ENCODE data around the gene CASKIN2.

The CASKIN2 gene

GRCh38 chr17:75515496-75516254, at the start of gene CASKIN2:
CASKIN2 (minus strand) TSS chr17:75515537; CDS start chr17:75513804, 1,733 bp downstream.
- Mint-ChIP-seq H3K4me3 (peak within 1 kb of the TSS; percentile 79), H3K9me3 (no peaks in the 10 kb centered on the region), H3K36me3 (ENCODE audit: low read depth) (peaks cover 28% of the 10 kb centered on the region), H3K27ac (peak within 1 kb of the TSS; percentile 44), H3K27me3 (peaks cover 3% of the 10 kb centered on the region), H3K4me1 (ENCODE audit: low read depth) (peaks cover 26% of the 10 kb centered on the region)
- peak; percentile 93 for DNase-seq

GRCh38 chr17:75565066-75565465, 49.7 kb upstream of the CASKIN2 start:
- Mint-ChIP-seq H3K9me3 (no peaks in the 10 kb centered on the region), H3K27me3 (no peaks in the 10 kb centered on the region), H3K4me3 (no peak overlapping the region), H3K27ac (no peak overlapping the region), H3K36me3 (ENCODE audit: low read depth) (peaks cover 10% of the 10 kb centered on the region), H3K4me1 (ENCODE audit: low read depth) (no peaks in the 10 kb centered on the region)
- DNase-seq, result no peak

GRCh38 chr17:75564195-75564594, 48.9 kb upstream of the CASKIN2 start:
- no peaks in the 10 kb centered on the region for H3K27me3 Mint-ChIP-seq
- H3K27ac Mint-ChIP-seq, result no peak overlapping the region
- H3K4me3 Mint-ChIP-seq, result no peak overlapping the region
- H3K9me3 Mint-ChIP-seq, result no peaks in the 10 kb centered on the region
- no peaks in the 10 kb centered on the region for H3K4me1 Mint-ChIP-seq (ENCODE audit: low read depth)
- DNase-seq, result no peak
- H3K36me3 Mint-ChIP-seq (ENCODE audit: low read depth), result peaks cover 10% of the 10 kb centered on the region

GRCh38 chr17:75563063-75563758, 47.9 kb upstream of the CASKIN2 start:
- no peaks in the 10 kb centered on the region for H3K9me3 Mint-ChIP-seq
- H3K27me3 Mint-ChIP-seq, result no peaks in the 10 kb centered on the region
- no peak overlapping the region for H3K27ac Mint-ChIP-seq
- no peak for DNase-seq
- peaks cover 14% of the 10 kb centered on the region for H3K36me3 Mint-ChIP-seq (ENCODE audit: low read depth)
- H3K4me3 Mint-ChIP-seq, result no peak overlapping the region
- H3K4me1 Mint-ChIP-seq (ENCODE audit: low read depth), result no peaks in the 10 kb centered on the region

DNA sequence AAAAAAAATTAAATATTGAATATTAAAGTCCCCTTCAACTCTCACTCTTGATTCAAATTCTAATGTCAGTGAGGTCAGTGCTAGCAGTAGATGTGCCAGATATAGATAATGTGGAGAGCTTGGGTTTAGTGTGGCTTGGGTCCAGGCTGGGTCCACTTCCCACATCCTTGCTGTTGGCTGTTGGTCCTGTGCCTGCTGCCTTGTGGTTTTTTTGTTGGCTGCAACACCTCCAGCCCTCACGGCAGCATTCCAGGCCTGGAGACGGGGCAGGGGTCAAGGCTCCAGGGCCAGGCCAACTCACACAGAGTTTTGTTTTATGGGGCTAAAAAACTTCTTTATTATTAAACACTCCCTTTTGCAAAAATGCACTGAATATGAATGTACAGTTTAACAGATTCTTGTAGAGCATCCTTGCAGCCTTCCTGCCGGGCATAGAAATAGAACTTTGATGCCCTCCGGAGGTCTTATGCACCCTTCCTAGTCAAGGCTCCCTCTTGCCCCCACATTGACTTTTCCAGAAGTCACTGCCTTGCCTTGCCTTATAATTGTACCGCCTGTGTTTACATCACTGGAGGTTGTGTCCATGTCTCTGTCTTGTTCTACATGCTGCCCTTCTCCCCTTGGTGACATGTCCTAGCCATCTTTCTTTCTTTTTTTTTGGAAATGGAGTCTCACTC, 46.7 kb upstream of the CASKIN2 start:
- peaks cover 14% of the 10 kb centered on the region for H3K36me3 Mint-ChIP-seq (ENCODE audit: low read depth)
- no peaks in the 10 kb centered on the region for H3K9me3 Mint-ChIP-seq
- peak overlapping the region; percentile 13 for H3K27ac Mint-ChIP-seq

DNA sequence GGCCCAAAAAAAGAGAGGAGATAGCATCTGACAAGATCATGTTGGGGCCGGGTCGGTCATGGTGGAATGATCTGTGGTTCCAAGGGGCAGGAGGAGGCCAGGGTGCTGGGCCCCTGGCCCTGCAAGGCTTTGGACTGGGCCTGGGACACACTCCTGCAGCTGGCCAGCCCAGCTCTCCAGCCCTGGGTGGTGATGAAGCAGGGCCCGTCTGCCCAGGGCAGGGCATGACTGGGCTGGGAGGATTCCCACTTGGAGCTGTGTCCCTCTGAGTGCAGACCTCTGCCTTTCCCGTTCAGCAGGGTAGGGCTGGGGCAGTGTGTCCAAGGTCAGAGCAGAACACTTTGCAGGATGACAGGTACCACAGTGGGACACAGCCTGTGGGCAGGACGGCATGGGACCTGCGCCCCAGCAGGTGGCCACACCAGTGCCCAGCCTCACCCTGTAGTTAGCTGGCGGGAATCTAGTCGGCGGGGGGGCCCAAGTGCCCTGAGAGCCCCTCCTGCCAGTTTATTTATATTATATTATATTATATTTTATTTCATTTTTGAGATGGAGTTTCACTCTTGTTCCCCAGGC, 44.7 kb upstream of the CASKIN2 start:
- Mint-ChIP-seq H3K36me3 (ENCODE audit: low read depth) (peaks cover 14% of the 10 kb centered on the region), H3K4me3 (no peak overlapping the region), H3K9me3 (no peaks in the 10 kb centered on the region), H3K4me1 (ENCODE audit: low read depth) (no peaks in the 10 kb centered on the region), H3K27ac (no peak overlapping the region), H3K27me3 (no peaks in the 10 kb centered on the region)
- no peak for DNase-seq

More for the DNA sequence above, 46.7 kb upstream of the CASKIN2 start:
- no peak overlapping the region for H3K4me3 Mint-ChIP-seq
- DNase-seq, result no peak
- H3K27me3 Mint-ChIP-seq, result no peaks in the 10 kb centered on the region
- no peaks in the 10 kb centered on the region for H3K4me1 Mint-ChIP-seq (ENCODE audit: low read depth)

DNA sequence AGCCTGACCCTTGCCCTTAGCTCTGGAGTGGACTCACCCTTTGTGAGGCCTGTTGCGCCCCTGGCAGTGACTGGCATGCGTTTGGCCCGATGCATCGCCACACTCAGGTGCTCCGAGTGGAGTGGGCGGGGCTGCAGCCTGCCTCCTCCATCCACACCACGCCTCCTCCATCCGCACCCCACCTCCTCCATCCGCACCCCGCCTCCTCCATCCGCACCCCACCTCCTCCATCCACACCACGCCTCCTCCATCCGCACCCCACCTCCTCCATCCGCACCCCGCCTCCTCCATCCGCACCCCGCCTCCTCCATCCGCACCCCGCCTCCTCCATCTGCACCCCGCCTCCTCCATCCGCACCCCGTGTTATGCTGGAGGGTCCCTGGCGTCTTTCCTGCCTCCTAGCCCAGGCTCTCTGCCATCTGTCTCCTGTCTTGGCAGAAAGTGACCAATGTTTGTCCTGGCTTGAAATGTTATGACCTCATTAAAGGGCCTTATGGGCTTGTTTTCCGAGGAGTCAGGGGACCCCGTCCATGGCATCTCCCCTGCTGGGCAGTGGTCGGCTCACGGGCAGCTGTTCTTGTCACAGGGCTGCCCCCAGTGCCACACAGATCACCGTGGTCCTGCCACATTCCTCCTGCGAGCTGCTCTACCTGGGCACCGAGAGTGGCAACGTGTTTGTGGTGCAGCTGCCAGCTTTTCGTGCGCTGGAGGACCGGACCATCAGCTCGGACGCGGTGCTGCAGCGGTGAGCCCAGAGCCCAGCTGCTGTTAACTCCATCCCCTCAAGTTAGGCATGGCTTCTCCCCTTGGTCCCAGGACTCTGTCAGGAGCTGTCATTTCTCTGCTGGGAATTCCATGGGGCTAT, 43.6 kb upstream of the CASKIN2 start:
- no peaks in the 10 kb centered on the region for H3K9me3 Mint-ChIP-seq
- peaks cover 10% of the 10 kb centered on the region for H3K36me3 Mint-ChIP-seq (ENCODE audit: low read depth)
- H3K4me3 Mint-ChIP-seq, result no peak overlapping the region
- H3K27ac Mint-ChIP-seq, result no peak overlapping the region
- no peaks in the 10 kb centered on the region for H3K27me3 Mint-ChIP-seq
- no peaks in the 10 kb centered on the region for H3K4me1 Mint-ChIP-seq (ENCODE audit: low read depth)
- DNase-seq, result no peak

DNA sequence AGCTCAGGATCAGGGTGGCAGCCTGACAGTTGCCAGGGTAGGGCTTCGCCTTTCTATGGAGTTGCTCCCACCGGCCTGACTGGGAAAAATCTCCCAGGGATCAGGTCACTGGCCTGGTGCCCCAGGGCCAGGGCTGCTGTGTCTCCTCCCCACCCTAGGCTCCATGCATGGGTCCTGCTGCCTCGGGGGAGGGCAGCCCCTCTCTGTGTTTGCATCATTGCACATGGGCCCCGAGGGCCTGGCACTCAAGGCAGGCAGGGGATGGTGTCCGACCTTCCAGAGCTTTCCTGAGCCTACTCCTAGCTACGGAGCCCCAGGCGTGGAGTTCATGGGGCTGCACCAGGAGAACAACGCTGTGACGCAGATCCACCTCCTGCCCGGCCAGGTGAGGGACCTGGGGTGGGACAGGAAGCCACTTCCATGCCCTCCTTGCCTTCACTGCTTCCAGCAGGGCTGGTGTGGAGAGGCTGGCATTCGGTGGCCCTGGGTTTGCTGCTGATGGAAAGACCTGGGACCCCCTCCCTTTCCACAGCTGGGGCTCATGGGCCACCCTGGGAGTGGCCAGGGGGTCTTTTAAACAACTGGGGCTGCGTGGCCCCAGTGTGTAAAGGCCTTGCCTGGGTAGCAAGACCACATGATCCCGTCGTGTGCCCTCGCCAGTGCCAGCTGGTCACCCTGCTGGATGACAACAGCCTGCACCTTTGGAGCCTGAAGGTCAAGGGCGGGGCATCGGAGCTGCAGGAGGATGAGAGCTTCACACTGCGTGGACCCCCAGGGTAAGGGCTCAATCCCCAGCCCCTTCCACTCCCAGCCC, 42.7 kb upstream of the CASKIN2 start:
- H3K4me3 Mint-ChIP-seq, result no peak overlapping the region
- no peak for DNase-seq
- H3K36me3 Mint-ChIP-seq (ENCODE audit: low read depth), result peaks cover 4% of the 10 kb centered on the region
- no peak overlapping the region for H3K27ac Mint-ChIP-seq
- no peaks in the 10 kb centered on the region for H3K27me3 Mint-ChIP-seq
- no peaks in the 10 kb centered on the region for H3K9me3 Mint-ChIP-seq
- no peaks in the 10 kb centered on the region for H3K4me1 Mint-ChIP-seq (ENCODE audit: low read depth)

DNA sequence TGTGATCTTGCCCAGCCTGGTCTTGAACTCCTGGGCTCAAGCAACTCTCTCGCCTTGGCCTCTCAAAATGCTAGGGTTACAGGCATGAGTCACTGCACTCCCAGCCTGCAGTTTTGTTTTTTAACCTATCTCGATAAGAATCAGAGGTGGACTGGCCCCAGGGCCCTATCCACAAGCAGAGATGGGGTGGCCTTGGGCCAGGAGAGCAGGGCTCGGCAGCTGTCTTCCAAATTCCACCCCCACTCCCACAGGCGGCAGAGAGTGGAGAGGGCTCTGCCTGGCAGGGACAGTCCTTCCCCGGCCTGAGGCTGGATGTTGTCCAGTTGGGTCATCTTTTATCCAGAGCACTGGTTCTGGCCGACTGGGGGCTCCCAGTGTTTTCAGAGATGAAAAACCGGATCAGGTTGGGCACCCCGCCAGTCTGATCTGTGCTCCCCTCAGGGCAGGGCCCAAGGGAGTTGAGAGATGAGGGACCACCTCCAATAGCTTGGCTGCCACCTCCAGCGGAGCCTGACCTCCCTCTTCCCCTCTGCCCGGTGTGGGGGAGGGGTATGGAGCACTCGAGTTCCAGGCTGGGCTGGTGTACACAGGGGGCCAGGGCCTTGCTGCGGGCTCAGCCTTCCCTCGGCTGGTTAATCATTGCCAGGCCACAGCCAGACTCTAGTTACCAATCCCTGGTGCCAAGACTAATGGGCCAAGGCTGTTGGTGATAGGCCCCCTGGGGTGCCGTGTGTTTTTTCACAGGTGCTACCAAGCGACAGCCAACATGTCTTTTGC, 41.9 kb upstream of the CASKIN2 start:
- peaks cover 4% of the 10 kb centered on the region for H3K36me3 Mint-ChIP-seq (ENCODE audit: low read depth)
- DNase-seq, result no peak
- H3K27me3 Mint-ChIP-seq, result no peaks in the 10 kb centered on the region
- H3K4me3 Mint-ChIP-seq, result no peak overlapping the region
- H3K4me1 Mint-ChIP-seq (ENCODE audit: low read depth), result no peaks in the 10 kb centered on the region
- H3K27ac Mint-ChIP-seq, result no peak overlapping the region
- H3K9me3 Mint-ChIP-seq, result no peaks in the 10 kb centered on the region

- Mint-ChIP-seq H3K27me3 (no peaks in the 10 kb centered on the region), H3K27ac (no peak overlapping the region), H3K4me1 (ENCODE audit: low read depth) (no peaks in the 10 kb centered on the region), H3K4me3 (no peak overlapping the region), H3K9me3 (no peaks in the 10 kb centered on the region), H3K36me3 (ENCODE audit: low read depth) (peaks cover 4% of the 10 kb centered on the region)
- no peak for DNase-seq
Observed at GRCh38 chr17:75555679-75556153, 40.4 kb upstream of the CASKIN2 start.

DNA sequence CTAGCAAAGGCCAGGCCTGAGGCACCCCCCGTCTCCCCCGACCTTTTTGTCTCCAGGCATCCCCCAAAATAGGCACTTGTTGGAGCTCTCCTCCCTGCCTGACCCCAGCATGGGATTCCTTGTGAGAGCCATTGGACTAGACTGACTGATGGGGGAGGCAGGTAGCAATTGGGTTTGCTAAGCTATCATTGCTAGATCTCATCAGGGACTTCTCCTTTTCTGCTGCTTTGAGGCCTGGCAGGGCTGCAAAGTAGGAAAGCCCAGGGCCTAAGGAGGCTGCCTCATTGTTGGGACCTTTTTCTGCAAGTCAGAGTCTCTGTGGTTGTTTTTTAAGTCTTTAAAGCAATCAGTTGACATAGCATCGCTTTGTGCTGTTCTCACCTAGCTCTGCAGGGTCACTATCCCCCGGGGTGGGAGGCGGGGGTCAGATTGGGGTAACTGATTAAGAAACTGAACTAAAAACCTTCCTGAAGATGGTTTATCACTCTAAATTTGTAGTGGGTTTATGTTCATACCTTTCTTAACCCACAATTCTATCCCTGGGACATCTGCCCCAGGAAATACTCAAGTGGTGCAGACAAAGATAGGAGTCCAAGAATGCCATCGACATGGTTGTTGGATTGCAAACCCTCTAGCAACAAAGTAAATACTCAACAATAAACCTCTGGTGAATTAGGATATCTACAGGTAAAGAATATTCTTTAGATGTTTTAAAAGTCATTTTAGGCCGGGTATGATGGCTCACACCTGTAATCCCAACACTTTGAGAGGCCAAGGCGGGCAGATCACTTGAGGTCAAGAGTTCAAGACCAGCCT, 38.2 kb upstream of the CASKIN2 start:
- Mint-ChIP-seq H3K4me1 (ENCODE audit: low read depth) (no peaks in the 10 kb centered on the region), H3K27ac (no peak overlapping the region), H3K4me3 (no peak overlapping the region), H3K36me3 (ENCODE audit: low read depth) (peaks cover 2% of the 10 kb centered on the region), H3K27me3 (no peaks in the 10 kb centered on the region), H3K9me3 (no peaks in the 10 kb centered on the region)
- DNase-seq, result no peak
